Medulla oblongata (tissue), 1 donor: ENCODE measurements around the gene TRANK1.
"Not testable (repeated sequence)": the region's sequence is repeated elsewhere in the genome, so short reads cannot be mapped to it uniquely, and the experiment has no call there.

Experiments used
- DNase-seq: peaks from one replicate; pipeline ENCODE4 v3.0.0-alpha.2; 2015; ENCODE audit errors: extremely low spot score

TRANK1 gene

GRCh38 chr3:36893137-36893557 is 51.7 kb downstream of the TRANK1 start:
- DNase-seq: peak; percentile 73

GRCh38 chr3:36892457-36893136 is 52.3 kb downstream of the TRANK1 start:
- no peak for DNase-seq

GRCh38 chr3:36891701-36892160 is 53.1 kb downstream of the TRANK1 start:
- no peak for DNase-seq

- not testable (repeated sequence) for DNase-seq
Observed at GRCh38 chr3:36891097-36891496, 53.8 kb downstream of the TRANK1 start.

- DNase-seq: no peak
Observed at GRCh38 chr3:36890261-36890660, 54.6 kb downstream of the TRANK1 start.

- no peak for DNase-seq
Observed at GRCh38 chr3:36881735-36882134, 63.1 kb downstream of the TRANK1 start.

GRCh38 chr3:36879842-36880241 is 65.0 kb downstream of the TRANK1 start:
- not testable (repeated sequence) for DNase-seq

- DNase-seq: no peak
Observed at GRCh38 chr3:36877930-36878685, 66.7 kb downstream of the TRANK1 start.

GRCh38 chr3:36876181-36876936 is 68.5 kb downstream of the TRANK1 start:
- DNase-seq: peak; percentile 61

- no peak for DNase-seq
Observed at GRCh38 chr3:36875397-36875796, 69.5 kb downstream of the TRANK1 start.

GRCh38 chr3:36874424-36874823 is 70.4 kb downstream of the TRANK1 start:
- no peak for DNase-seq

- no peak for DNase-seq
Observed at GRCh38 chr3:36871379-36872126, 73.3 kb downstream of the TRANK1 start.

- DNase-seq: peak; percentile 80
Observed at GRCh38 chr3:36868614-36869436, 76.0 kb downstream of the TRANK1 start.

- no peak for DNase-seq
Observed at GRCh38 chr3:36867810-36868209, 77.0 kb downstream of the TRANK1 start.

- DNase-seq: no peak
Observed at GRCh38 chr3:36866368-36866767, 78.5 kb downstream of the TRANK1 start.

- DNase-seq: no peak
Observed at GRCh38 chr3:36864180-36865053, 80.4 kb downstream of the TRANK1 start.

GRCh38 chr3:36862076-36862755 is 82.6 kb downstream of the TRANK1 start:
- DNase-seq: no peak

- DNase-seq: no peak
Observed at GRCh38 chr3:36859494-36859893, 85.4 kb downstream of the TRANK1 start.

GRCh38 chr3:36852071-36852470 is 92.8 kb downstream of the TRANK1 start:
- peak; percentile 60 for DNase-seq
